ENCODE data around the gene XPNPEP1.

Gene XPNPEP1

DNA sequence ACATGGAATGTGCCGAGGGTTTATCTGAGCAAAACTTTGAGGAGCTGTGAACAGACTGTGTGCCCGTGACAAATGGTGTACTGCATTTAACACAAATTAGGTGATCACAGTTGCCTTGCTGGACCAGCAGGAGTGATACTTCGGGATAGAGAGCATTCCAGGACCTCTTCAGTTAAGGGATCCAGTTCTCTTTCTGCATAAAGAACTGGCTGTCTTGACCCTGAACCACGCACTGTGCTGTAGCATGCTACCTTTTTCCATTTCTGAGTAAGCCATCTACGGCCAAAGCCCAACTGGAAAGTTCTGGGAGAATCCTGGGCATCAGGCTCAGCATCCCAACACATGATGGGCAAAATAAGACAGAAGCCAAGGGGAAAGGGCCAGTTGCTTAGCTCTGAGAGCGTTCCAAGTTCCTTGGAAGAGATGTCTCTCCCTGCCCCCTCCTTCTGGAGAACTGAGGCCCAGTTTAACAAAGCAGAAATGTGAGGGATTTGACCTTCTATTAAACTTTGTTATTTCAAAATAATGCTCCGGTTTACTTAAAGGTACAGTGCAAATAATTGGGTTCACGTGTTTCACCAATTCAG, 46.5 kb upstream of the XPNPEP1 start:
- no peaks in the 10 kb centered on the region for H3K4me1 ChIP-seq (ENCODE audit: control insufficient read depth, low read length)
- no peak overlapping the region for H3K4me3 ChIP-seq (ENCODE audit: low read length)
- H3K9me3 ChIP-seq (ENCODE audit: control insufficient read depth, insufficient read depth, low read length): no peaks in the 10 kb centered on the region
- no peak overlapping the region for H3K4me2 ChIP-seq (ENCODE audit: low read length)
- H3K36me3 ChIP-seq (ENCODE audit: control insufficient read depth, low read length): no peaks in the 10 kb centered on the region
- H3K9me2 ChIP-seq (replicated peaks; ENCODE audit: control insufficient read depth, low read length): no peaks in the 10 kb centered on the region
- no peaks in the 10 kb centered on the region for H3F3A ChIP-seq (ENCODE audit: control insufficient read depth, insufficient read depth)
- no peak overlapping the region for H3K27ac ChIP-seq (ENCODE audit: low read depth, low read length)
- H3K79me2 ChIP-seq (ENCODE audit: control insufficient read depth, low read length): no peaks in the 10 kb centered on the region
- TF ChIP-seq, protein P1, sequence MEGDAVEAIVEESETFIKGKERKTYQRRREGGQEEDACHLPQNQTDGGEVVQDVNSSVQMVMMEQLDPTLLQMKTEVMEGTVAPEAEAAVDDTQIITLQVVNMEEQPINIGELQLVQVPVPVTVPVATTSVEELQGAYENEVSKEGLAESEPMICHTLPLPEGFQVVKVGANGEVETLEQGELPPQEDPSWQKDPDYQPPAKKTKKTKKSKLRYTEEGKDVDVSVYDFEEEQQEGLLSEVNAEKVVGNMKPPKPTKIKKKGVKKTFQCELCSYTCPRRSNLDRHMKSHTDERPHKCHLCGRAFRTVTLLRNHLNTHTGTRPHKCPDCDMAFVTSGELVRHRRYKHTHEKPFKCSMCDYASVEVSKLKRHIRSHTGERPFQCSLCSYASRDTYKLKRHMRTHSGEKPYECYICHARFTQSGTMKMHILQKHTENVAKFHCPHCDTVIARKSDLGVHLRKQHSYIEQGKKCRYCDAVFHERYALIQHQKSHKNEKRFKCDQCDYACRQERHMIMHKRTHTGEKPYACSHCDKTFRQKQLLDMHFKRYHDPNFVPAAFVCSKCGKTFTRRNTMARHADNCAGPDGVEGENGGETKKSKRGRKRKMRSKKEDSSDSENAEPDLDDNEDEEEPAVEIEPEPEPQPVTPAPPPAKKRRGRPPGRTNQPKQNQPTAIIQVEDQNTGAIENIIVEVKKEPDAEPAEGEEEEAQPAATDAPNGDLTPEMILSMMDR (IDR thresholded peaks at IDR 0.05; ENCODE audit: low read depth, low read length, poor library complexity, severe bottlenecking): no peak
- TF ChIP-seq EZH2phosphoT487 (IDR thresholded peaks at IDR 0.05; ENCODE audit: borderline replicate concordance, low read length): no peak
- no peaks in the 10 kb centered on the region for H4K20me1 ChIP-seq (ENCODE audit: control insufficient read depth, insufficient read depth, low read depth, low read length)
- H3K27me3 ChIP-seq (ENCODE audit: control insufficient read depth, low read length): peaks cover 8% of the 10 kb centered on the region; the same call in 1 of the 2 replicates

DNA sequence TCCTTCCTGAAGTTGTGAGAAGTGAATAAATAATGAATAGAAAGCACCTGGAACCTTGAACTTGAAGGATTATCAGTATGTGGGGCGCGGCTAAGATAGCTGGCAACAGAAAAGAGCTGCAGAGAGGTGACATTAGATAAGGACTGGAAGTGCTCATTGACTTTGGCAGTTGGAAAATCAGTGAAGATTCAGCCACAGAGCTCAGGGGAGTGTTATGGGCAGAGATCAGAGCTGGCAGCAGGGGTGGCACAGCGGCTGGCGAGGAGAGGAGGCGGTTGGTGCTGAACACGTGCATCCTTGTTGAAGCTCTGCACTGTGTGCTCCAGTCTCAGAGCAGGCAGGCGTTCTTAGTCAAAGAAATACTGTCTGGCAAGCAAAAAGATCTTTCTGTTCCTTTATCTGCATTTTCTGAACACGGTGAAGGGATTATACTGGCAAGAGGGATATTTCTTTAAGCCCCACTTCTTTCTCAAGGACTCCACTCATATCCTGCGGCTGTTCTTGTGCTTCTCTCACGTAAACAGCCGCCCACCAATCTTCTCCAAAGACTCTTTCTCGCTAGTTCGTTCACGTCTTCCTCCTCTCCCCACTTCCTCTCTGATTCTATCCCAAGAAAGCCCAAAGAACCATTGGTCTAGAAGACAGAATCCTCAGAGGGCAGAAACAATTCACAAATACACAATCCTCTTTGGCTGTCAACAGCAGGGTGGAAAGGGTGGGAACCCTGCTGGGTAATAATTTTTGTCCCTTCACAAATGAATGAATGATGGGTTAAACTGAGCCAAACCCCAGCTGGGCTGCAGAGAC, 45.8 kb upstream of the XPNPEP1 start:
- Histone ChIP-seq H4K20me1 (ENCODE audit: control insufficient read depth, insufficient read depth, low read depth, low read length) (no peaks in the 10 kb centered on the region), H3K4me3 (ENCODE audit: low read length) (no peak overlapping the region), H3K27ac (ENCODE audit: low read depth, low read length) (no peak overlapping the region), H3K9me3 (ENCODE audit: control insufficient read depth, insufficient read depth, low read length) (no peaks in the 10 kb centered on the region), H3K36me3 (ENCODE audit: control insufficient read depth, low read length) (no peaks in the 10 kb centered on the region), H3K9me2 (replicated peaks; ENCODE audit: control insufficient read depth, low read length) (no peaks in the 10 kb centered on the region), H3K4me2 (ENCODE audit: low read length) (no peak overlapping the region), H3F3A (ENCODE audit: control insufficient read depth, insufficient read depth) (no peaks in the 10 kb centered on the region), H3K4me1 (ENCODE audit: control insufficient read depth, low read length) (no peaks in the 10 kb centered on the region), H3K79me2 (ENCODE audit: control insufficient read depth, low read length) (no peaks in the 10 kb centered on the region), H3K27me3 (ENCODE audit: control insufficient read depth, low read length) (peaks cover 8% of the 10 kb centered on the region; the same call in 1 of the 2 replicates)
- no peak for TF ChIP-seq EZH2phosphoT487 (IDR thresholded peaks at IDR 0.05; ENCODE audit: borderline replicate concordance, low read length)
- TF ChIP-seq, protein P1 (IDR thresholded peaks at IDR 0.05; ENCODE audit: low read depth, low read length, poor library complexity, severe bottlenecking): no peak

DNA sequence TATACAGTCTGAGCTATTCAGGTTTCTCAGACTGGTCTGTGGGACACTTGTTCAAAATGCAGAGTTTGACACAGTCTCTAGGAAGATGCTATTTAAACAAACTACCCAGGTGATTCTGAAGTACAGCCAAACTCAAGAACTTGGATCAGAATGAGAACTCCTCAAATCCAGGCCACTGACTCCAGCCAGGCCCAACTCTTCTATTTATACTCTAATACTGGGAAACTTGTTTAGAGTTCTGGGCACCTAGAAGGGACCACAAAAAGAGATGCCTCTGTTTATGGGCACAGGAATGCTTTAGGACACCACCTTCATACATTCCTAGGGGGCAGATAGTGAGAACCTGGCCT, 44.4 kb upstream of the XPNPEP1 start:
- no peak overlapping the region for H3K4me2 ChIP-seq (ENCODE audit: low read length)
- H3K4me1 ChIP-seq (ENCODE audit: control insufficient read depth, low read length): no peaks in the 10 kb centered on the region
- no peaks in the 10 kb centered on the region for H3K36me3 ChIP-seq (ENCODE audit: control insufficient read depth, low read length)
- H3K27me3 ChIP-seq (ENCODE audit: control insufficient read depth, low read length): peaks cover 7% of the 10 kb centered on the region; the same call in 1 of the 2 replicates
- H3F3A ChIP-seq (ENCODE audit: control insufficient read depth, insufficient read depth): no peaks in the 10 kb centered on the region
- H3K4me3 ChIP-seq (ENCODE audit: low read length): no peak overlapping the region
- no peaks in the 10 kb centered on the region for H3K9me3 ChIP-seq (ENCODE audit: control insufficient read depth, insufficient read depth, low read length)
- no peaks in the 10 kb centered on the region for H3K79me2 ChIP-seq (ENCODE audit: control insufficient read depth, low read length)
- no peaks in the 10 kb centered on the region for H3K9me2 ChIP-seq (replicated peaks; ENCODE audit: control insufficient read depth, low read length)
- H3K27ac ChIP-seq (ENCODE audit: low read depth, low read length): no peak overlapping the region
- TF ChIP-seq, protein P1 (IDR thresholded peaks at IDR 0.05; ENCODE audit: low read depth, low read length, poor library complexity, severe bottlenecking): no peak
- TF ChIP-seq EZH2phosphoT487 (IDR thresholded peaks at IDR 0.05; ENCODE audit: borderline replicate concordance, low read length): no peak
- H4K20me1 ChIP-seq (ENCODE audit: control insufficient read depth, insufficient read depth, low read depth, low read length): no peaks in the 10 kb centered on the region

Data from DOHH2 (cell line).